Lung (tissue), 12 donors: ENCODE measurements around the gene GPR87. TPM values are rescaled to one million over a fixed set of nuclear protein-coding genes. Genes with fewer than 3 reads are reported as not detected.

ENCODE experiments used
- ATAC-seq: fragments of 200-7000 bp; cut with Tn5 transposase; one replicate; pipeline ENCODE4 v1.9.1; 2020; ENCODE audit warnings: moderate number of reproducible peaks; ENCODE audit not compliant: insufficient read depth, low FRiP score
- DNase-seq, 3 donors: peaks; one replicate each; pipeline ENCODE4 v3.0.0-alpha.2; 2013 to 2017
- H3K27ac ChIP-seq, 2 donors: one replicate each; pipeline ENCODE4 v1.5.1; 2013; ENCODE audit warnings: mild to moderate bottlenecking in 2 of 2, moderate library complexity in 2 of 2, control low read depth in 1 of 2, inconsistent platforms in 1 of 2, low read depth in 1 of 2, low read length in 1 of 2
- H3K27me3 ChIP-seq, 3 donors: one replicate each; pipeline ENCODE4 v1.5.1; 2013; ENCODE audit warnings: low read length in 2 of 3; ENCODE audit not compliant: control insufficient read depth in 3 of 3, insufficient read depth in 3 of 3
- H3K36me3 ChIP-seq, 4 donors: one replicate each; pipeline ENCODE4 v1.5.1; 2013; ENCODE audit warnings: low read length in 4 of 4, mild to moderate bottlenecking in 1 of 4, moderate library complexity in 1 of 4; ENCODE audit not compliant: control insufficient read depth in 4 of 4, insufficient read depth in 4 of 4
- H3K4me1 ChIP-seq, 5 donors: one replicate each; pipeline ENCODE4 v1.5.1; 2013; ENCODE audit warnings: low read length in 5 of 5, mild to moderate bottlenecking in 2 of 5, moderate library complexity in 1 of 5; ENCODE audit not compliant: control insufficient read depth in 5 of 5, insufficient read depth in 5 of 5
- H3K4me3 ChIP-seq: one replicate; pipeline ENCODE4 v1.5.1; 2013; ENCODE audit warnings: mild to moderate bottlenecking, control low read depth, moderate library complexity
- H3K9ac ChIP-seq, 2 donors: one replicate each; pipeline ENCODE4 v1.5.1; 2013; ENCODE audit warnings: low read length in 2 of 2, control low read depth in 1 of 2; ENCODE audit not compliant: insufficient read depth in 1 of 2
- H3K9me3 ChIP-seq, 4 donors: one replicate each; pipeline ENCODE4 v1.5.1; 2013; ENCODE audit warnings: low read length in 3 of 4, mild to moderate bottlenecking in 1 of 4, moderate library complexity in 1 of 4; ENCODE audit not compliant: control insufficient read depth in 4 of 4, insufficient read depth in 3 of 4
- WGBS, 2 donors: extraction: QIAGEN DNeasy Blood & Tissue Kit; methylation state at CpG; one replicate each; pipeline ENCODE4 v1.1.7; 2013; 5-methylcytosine and 5-hydroxymethylcytosine counted together
- polyA plus RNA-seq, 2 donors: library from polyadenylated mRNA; stranded (reverse); fragments of 200-250 nt; gene quantifications; one replicate each; pipeline ENCODE4 v1.2.1, GENCODE V29; 2013
- total RNA-seq, 2 donors: library from RNA; depleted of rRNA in 1 of 2; stranded (reverse); fragments of >200 nt in 1 of 2; gene quantifications; one replicate each; pipeline ENCODE4 v1.2.1, GENCODE V29; 2014 to 2021
- TF ChIP-seq, protein P1 (sequence below): IDR thresholded peaks from 2 replicates; pipeline ENCODE4 v1.5.1; 2012; ENCODE audit warnings: mild to moderate bottlenecking; ENCODE audit errors: control extremely low read depth, extremely low read depth
- donor health status: control.
- donor health status: control.
- donor health status: Bipolar disorder and iron deficiency.
- donor health status: healthy.
- donor health status: DM: yes; HTN: yes; CAD: no.

Gene GPR87
- total and polyA plus RNA-seq, 4 donors: 0.28 to 1.5 (median 1.3) TPM

DNA sequence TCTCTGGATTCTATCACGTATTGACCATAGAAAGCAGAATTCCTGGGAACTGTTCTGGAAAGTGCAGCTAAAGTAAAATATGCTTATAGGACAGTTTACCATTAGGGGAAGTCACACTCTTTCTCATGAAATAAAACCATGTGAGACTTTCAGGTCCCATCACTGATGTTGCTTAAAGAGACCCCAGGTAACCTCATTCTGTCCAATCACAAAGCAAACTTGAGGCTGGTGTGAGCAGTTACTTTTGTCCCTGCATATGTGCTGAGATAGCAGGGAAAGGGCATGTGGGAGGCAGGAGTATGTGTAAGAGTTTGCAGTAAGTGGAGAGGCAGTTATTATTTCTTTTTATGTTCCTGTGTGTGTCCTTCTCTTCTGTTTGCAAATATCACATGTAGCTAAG, 16.1 kb downstream of the GPR87 start:
- H3K27ac ChIP-seq: no peak overlapping the region
- H3K9me3 ChIP-seq: no peaks in the 10 kb centered on the region
- no peak for DNase-seq
- TF ChIP-seq, protein P1, sequence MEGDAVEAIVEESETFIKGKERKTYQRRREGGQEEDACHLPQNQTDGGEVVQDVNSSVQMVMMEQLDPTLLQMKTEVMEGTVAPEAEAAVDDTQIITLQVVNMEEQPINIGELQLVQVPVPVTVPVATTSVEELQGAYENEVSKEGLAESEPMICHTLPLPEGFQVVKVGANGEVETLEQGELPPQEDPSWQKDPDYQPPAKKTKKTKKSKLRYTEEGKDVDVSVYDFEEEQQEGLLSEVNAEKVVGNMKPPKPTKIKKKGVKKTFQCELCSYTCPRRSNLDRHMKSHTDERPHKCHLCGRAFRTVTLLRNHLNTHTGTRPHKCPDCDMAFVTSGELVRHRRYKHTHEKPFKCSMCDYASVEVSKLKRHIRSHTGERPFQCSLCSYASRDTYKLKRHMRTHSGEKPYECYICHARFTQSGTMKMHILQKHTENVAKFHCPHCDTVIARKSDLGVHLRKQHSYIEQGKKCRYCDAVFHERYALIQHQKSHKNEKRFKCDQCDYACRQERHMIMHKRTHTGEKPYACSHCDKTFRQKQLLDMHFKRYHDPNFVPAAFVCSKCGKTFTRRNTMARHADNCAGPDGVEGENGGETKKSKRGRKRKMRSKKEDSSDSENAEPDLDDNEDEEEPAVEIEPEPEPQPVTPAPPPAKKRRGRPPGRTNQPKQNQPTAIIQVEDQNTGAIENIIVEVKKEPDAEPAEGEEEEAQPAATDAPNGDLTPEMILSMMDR: no peak
- no peak for ATAC-seq
- no peaks in the 10 kb centered on the region for H3K36me3 ChIP-seq
- H3K4me3 ChIP-seq: no peak overlapping the region
- no peaks in the 10 kb centered on the region for H3K27me3 ChIP-seq
- 72 to 75% methylated on average over 1 of the region's 1 CpG for WGBS, 2 donors
- H3K9ac ChIP-seq: no peak overlapping the region
- H3K4me1 ChIP-seq: peaks cover 0 to 4% (median 0%) of the 10 kb centered on the region in 5 donors

DNA sequence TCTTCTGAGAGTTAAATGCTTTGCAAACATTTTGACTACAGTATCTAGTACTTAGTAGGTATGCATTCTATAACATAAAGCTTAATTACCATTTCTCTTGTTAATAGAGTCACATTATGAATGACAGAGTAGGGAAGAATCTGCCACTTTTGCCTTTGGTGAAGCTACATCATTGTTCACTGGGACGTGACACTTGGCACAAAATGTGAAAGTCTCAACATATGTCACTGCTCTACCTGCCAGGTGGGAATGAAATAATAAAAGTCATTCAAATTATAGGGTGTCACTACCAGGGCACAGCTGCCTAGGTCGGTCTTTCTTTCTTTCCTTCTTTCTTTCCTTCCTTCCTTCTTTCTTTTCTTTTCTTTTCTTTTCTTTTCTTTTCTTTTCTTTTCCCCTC, 17.6 kb downstream of the GPR87 start:
- DNase-seq (no peak), ATAC-seq (no peak)
- Histone ChIP-seq H3K9ac (no peak overlapping the region), H3K4me1 (no peaks in the 10 kb centered on the region), H3K4me3 (no peak overlapping the region), H3K27me3 (no peaks in the 10 kb centered on the region), H3K9me3 (no peaks in the 10 kb centered on the region), H3K27ac (no peak overlapping the region), H3K36me3 (no peaks in the 10 kb centered on the region)
- TF ChIP-seq, protein P1: no peak
- WGBS, 2 donors: 85 to 91% methylated on average over 2 of the region's 2 CpGs

DNA sequence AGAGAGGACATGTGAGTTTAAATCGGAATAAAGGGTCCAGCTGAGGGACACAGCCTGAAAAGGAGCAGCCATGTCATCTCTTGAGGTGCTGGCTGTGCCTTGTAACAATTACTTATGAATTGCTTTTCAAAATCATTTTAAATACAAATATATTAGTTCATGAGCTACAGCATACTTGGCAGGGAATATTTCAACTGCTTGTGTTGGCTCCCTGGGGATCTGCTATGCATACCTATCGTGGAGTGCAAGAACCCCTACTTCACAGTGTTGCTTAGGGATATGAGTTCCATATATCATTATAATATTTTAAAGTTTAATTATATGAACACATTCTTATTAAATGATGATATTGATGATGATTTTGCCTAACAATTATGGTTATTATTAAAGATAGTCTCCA, 19.2 kb downstream of the GPR87 start:
- WGBS, 2 donors: 42 to 71% methylated on average over 2 of the region's 2 CpGs
- no peaks in the 10 kb centered on the region for H3K36me3 ChIP-seq
- TF ChIP-seq, protein P1: no peak

DNA sequence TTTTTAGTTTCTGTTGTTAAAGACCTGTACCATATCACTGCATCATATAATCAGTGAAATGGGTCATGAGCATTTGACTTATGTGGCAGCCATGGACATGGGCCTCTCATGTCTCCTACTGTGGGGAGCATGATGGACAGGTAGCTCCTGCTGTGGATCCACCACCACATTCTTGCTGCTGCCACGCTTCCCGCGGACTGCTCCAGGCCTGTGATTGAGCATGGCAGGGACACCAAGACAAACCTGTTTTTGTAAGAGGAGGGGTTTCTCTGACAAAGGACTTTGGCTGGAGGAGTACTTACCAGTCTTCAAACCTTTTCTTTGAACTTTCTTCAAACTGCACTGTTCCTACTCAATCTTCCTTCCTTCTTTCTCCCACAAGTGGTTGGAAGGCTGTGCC, 20.4 kb downstream of the GPR87 start:
- DNase-seq (no peak), ATAC-seq (no peak)
- Histone ChIP-seq H3K4me1 (no peaks in the 10 kb centered on the region), H3K36me3 (no peaks in the 10 kb centered on the region), H3K27me3 (no peaks in the 10 kb centered on the region), H3K9ac (no peak overlapping the region), H3K4me3 (no peak overlapping the region), H3K27ac (no peak overlapping the region), H3K9me3 (no peaks in the 10 kb centered on the region)
- TF ChIP-seq, protein P1: no peak
- 71 to 97% methylated on average over 3 of the region's 3 CpGs for WGBS, 2 donors

More for the DNA sequence above, 19.2 kb downstream of the GPR87 start:
- Histone ChIP-seq H3K27me3 (no peaks in the 10 kb centered on the region), H3K9me3 (no peaks in the 10 kb centered on the region), H3K4me1 (no peaks in the 10 kb centered on the region), H3K4me3 (no peak overlapping the region), H3K27ac (no peak overlapping the region), H3K9ac (no peak overlapping the region)
- no peak for ATAC-seq
- no peak for DNase-seq
